ENCODE measurements around the gene UBL4B. TPM values are rescaled to one million over a fixed set of nuclear protein-coding genes. Genes with fewer than 3 reads are reported as not detected.

UBL4B gene
- total and polyA plus RNA-seq, 12 donors, result 0.13 to 0.24 (median 0.18) TPM; not detected in 9

DNA sequence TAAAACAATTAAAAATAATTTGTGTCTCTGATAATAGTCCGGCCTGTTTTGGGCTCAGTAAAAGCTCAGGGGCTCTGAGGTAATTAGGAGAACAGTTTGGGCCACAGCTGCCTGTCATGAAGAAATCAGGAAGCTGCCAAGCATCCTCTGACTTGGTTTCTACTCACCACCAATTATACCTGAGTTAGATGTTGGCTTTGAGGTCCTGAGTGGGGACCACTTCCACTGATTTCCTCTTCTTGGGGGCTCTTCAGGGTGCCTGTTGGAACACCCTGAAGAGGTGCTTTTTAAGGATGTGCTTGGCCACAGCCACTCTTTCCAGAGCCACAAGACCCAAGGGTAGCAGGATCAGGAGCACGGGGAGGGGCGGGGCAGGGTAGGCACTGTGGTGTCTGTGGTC lies 48.9 kb downstream of the UBL4B start:
- intact Hi-C loops (cut with DNase I), result no loop called here
- H3K4me1 ChIP-seq (replicated peaks in 1 of 2), result no peaks in the 10 kb centered on the region
- no peaks in the 10 kb centered on the region for H3K9me3 ChIP-seq (replicated peaks in 1 of 3)
- no peaks in the 10 kb centered on the region for H3K36me3 ChIP-seq (replicated peaks in 1 of 2)
- peaks cover 4% of the 10 kb centered on the region for H3K27me3 ChIP-seq
- no peak overlapping the region for H3K4me3 ChIP-seq
- WGBS, 4 donors, result 75 to 94% (median 91%) methylated on average over 1 to 3 of the region's 3 CpGs
- DNase-seq, result no peak
- no peak for TF ChIP-seq POLR2A (IDR thresholded peaks at IDR 0.05)
- TF ChIP-seq, protein P1, sequence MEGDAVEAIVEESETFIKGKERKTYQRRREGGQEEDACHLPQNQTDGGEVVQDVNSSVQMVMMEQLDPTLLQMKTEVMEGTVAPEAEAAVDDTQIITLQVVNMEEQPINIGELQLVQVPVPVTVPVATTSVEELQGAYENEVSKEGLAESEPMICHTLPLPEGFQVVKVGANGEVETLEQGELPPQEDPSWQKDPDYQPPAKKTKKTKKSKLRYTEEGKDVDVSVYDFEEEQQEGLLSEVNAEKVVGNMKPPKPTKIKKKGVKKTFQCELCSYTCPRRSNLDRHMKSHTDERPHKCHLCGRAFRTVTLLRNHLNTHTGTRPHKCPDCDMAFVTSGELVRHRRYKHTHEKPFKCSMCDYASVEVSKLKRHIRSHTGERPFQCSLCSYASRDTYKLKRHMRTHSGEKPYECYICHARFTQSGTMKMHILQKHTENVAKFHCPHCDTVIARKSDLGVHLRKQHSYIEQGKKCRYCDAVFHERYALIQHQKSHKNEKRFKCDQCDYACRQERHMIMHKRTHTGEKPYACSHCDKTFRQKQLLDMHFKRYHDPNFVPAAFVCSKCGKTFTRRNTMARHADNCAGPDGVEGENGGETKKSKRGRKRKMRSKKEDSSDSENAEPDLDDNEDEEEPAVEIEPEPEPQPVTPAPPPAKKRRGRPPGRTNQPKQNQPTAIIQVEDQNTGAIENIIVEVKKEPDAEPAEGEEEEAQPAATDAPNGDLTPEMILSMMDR (IDR thresholded peaks at IDR 0.05), result no peak
- H3K27ac ChIP-seq, result peak overlapping the region in 1 of 5 donors; percentile 30

DNA sequence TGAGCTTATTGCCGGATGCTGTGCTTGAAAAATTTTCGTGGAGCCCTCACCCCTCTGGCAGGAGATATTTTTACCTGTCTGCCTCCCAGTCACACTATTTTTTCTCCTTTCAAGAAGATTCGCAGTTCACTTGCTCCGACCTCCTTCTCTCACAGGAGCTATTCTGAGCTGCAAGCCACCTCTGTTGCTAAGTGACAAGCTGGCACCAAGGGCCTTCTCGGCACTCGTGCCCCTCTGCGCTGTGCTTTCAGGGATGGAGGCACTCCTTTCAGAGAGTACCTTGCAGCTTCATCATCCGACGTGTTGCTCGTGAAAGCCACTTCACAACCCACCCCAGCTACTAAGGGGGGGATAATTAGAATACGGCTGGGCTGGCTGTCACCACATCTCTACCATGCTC lies 49.6 kb downstream of the UBL4B start:
- WGBS, 4 donors, result 75 to 83% (median 80%) methylated on average over 10 to 11 of the region's 11 CpGs
- Histone ChIP-seq H3K9me3 (replicated peaks in 1 of 3) (no peaks in the 10 kb centered on the region), H3K4me3 (no peak overlapping the region), H3K27ac (peak overlapping the region in 1 of 5 donors; percentile 30), H3K4me1 (replicated peaks in 1 of 2) (no peaks in the 10 kb centered on the region), H3K27me3 (peaks cover 4% of the 10 kb centered on the region), H3K36me3 (replicated peaks in 1 of 2) (no peaks in the 10 kb centered on the region)
- TF ChIP-seq, protein P1 (IDR thresholded peaks at IDR 0.05), result no peak
- TF ChIP-seq POLR2A (IDR thresholded peaks at IDR 0.05), result no peak
- no peak for DNase-seq
- intact Hi-C loops (cut with DNase I), result no loop called here

Other genes starting within 250 kb of the UBL4B start
- 100 to 1,000 TPM in 6 of 9 donors, 10 to 100 TPM in 2, 1 to 10 TPM in 1; 3.8 to 295 (median 101) TPM for gene CSF1, start 201.6 kb upstream of the UBL4B start, total RNA-seq
- gene CSF1, start 201.6 kb upstream of the UBL4B start, polyA plus RNA-seq, result 10 to 100 TPM; 23.3 to 26.5 (median 24.5) TPM
- gene AHCYL1, start 127.7 kb upstream of the UBL4B start, total RNA-seq, result 100 to 1,000 TPM in 5 of 9 donors, 10 to 100 TPM in 4; 60.7 to 147 (median 112) TPM
- 100 to 1,000 TPM in 1 of 3 donors, 10 to 100 TPM in 2; 33.5 to 172 (median 37.7) TPM for gene AHCYL1, start 127.7 kb upstream of the UBL4B start, polyA plus RNA-seq
- gene STRIP1, start 77.8 kb upstream of the UBL4B start, total RNA-seq, result 10 to 100 TPM; 25.0 to 47.9 (median 37.0) TPM
- gene STRIP1, start 77.8 kb upstream of the UBL4B start, polyA plus RNA-seq, result 10 to 100 TPM; 22.3 to 22.5 (median 22.3) TPM
- gene ALX3, start 41.8 kb upstream of the UBL4B start, total RNA-seq, result under 1 TPM in 1 of 9 donors, not detected in 8; 0.17 TPM
- under 1 TPM in 1 of 3 donors, not detected in 2; 0.07 TPM for gene ALX3, start 41.8 kb upstream of the UBL4B start, polyA plus RNA-seq
- gene SLC6A17, start 38.1 kb downstream of the UBL4B start, total RNA-seq, result 1 to 10 TPM in 3 of 9 donors, under 1 TPM in 5, not detected in 1; 0.04 to 6.9 (median 0.45) TPM
- 1 to 10 TPM; 1.4 to 6.0 (median 5.1) TPM for gene SLC6A17, start 38.1 kb downstream of the UBL4B start, polyA plus RNA-seq
- gene KCNC4, start 97.9 kb downstream of the UBL4B start, total RNA-seq, result 10 to 100 TPM in 4 of 9 donors, 1 to 10 TPM in 5; 1.1 to 14.4 (median 9.7) TPM
- gene KCNC4, start 97.9 kb downstream of the UBL4B start, polyA plus RNA-seq, result 10 to 100 TPM in 1 of 3 donors, 1 to 10 TPM in 2; 4.2 to 10.5 (median 5.8) TPM
- gene RBM15, start 226.9 kb downstream of the UBL4B start, total RNA-seq, result 10 to 100 TPM; 18.2 to 35.1 (median 23.3) TPM
- 1 to 10 TPM; 2.3 to 9.9 (median 4.4) TPM for gene RBM15, start 226.9 kb downstream of the UBL4B start, polyA plus RNA-seq